ENCODE measurements around the gene FASN.

FASN gene

GRCh38 chr17:82076018-82076784 lies 21.8 kb downstream of the FASN start:
- no peak for DNase-seq (ENCODE audit: low read depth in 2 of 2)

- no peak for DNase-seq (ENCODE audit: low read depth in 2 of 2)
These were observed 24.6 kb downstream of the FASN start for GRCh38 chr17:82073446-82073845.

- DNase-seq (ENCODE audit: low read depth in 2 of 2) = no peak
These were observed 25.2 kb downstream of the FASN start for GRCh38 chr17:82072827-82073226.

- DNase-seq (ENCODE audit: low read depth in 2 of 2) = no peak
These were observed 27.4 kb downstream of the FASN start for GRCh38 chr17:82070611-82071010.

GRCh38 chr17:82065638-82066303 lies 32.3 kb downstream of the FASN start, which contains the start of gene DUS1L:
Gene DUS1L (minus strand): TSS chr17:82065804. CDS start chr17:82065059, 745 bp downstream.
- DNase-seq (ENCODE audit: low read depth in 2 of 2) = peak; percentile 59 to 60

- no peak for DNase-seq (ENCODE audit: low read depth in 2 of 2)
These were observed 32.8 kb downstream of the FASN start for GRCh38 chr17:82065193-82065637.

GRCh38 chr17:82064433-82065192 lies 33.4 kb downstream of the FASN start:
- no peak for DNase-seq (ENCODE audit: low read depth in 2 of 2)

- DNase-seq (ENCODE audit: low read depth in 2 of 2) = no peak
These were observed 34.3 kb downstream of the FASN start for GRCh38 chr17:82063424-82064415.

GRCh38 chr17:82062984-82063368 lies 35.1 kb downstream of the FASN start:
- DNase-seq (ENCODE audit: low read depth in 2 of 2) = no peak

- no peak for DNase-seq (ENCODE audit: low read depth in 2 of 2)
These were observed 35.7 kb downstream of the FASN start for GRCh38 chr17:82062076-82062983.

GRCh38 chr17:82061047-82061925 lies 36.8 kb downstream of the FASN start:
- DNase-seq (ENCODE audit: low read depth in 2 of 2) = no peak

GRCh38 chr17:82060614-82061013 lies 37.4 kb downstream of the FASN start:
- no peak for DNase-seq (ENCODE audit: low read depth in 2 of 2)

GRCh38 chr17:82060001-82060380 lies 38.0 kb downstream of the FASN start:
- DNase-seq (ENCODE audit: low read depth in 2 of 2) = no peak

- DNase-seq (ENCODE audit: low read depth in 2 of 2) = no peak
These were observed 38.6 kb downstream of the FASN start for GRCh38 chr17:82059272-82060000.

- no peak for DNase-seq (ENCODE audit: low read depth in 2 of 2)
These were observed 39.2 kb downstream of the FASN start for GRCh38 chr17:82058855-82059249.

GRCh38 chr17:82058230-82058854 lies 39.7 kb downstream of the FASN start:
- DNase-seq (ENCODE audit: low read depth in 2 of 2) = no peak

GRCh38 chr17:82056729-82057621 lies 41.1 kb downstream of the FASN start:
- DNase-seq (ENCODE audit: low read depth in 2 of 2) = no peak

All from stimulated activated CD8-positive, alpha-beta memory T cell treated with anti-CD3 and anti-CD28 coated beads, Interleukin-2, amount 100 ng/mL, for 48 hours (primary cell).